GM12801 (cell line): ENCODE measurements around the gene HTR3A.

Experiments
- TF ChIP-seq, protein P1 (sequence below): IDR thresholded peaks from one replicate; pipeline ENCODE4 v1.5.1; 2011; ENCODE audit warnings: control low read depth; ENCODE audit not compliant: insufficient read length; ENCODE audit errors: extremely low read depth

HTR3A gene

DNA sequence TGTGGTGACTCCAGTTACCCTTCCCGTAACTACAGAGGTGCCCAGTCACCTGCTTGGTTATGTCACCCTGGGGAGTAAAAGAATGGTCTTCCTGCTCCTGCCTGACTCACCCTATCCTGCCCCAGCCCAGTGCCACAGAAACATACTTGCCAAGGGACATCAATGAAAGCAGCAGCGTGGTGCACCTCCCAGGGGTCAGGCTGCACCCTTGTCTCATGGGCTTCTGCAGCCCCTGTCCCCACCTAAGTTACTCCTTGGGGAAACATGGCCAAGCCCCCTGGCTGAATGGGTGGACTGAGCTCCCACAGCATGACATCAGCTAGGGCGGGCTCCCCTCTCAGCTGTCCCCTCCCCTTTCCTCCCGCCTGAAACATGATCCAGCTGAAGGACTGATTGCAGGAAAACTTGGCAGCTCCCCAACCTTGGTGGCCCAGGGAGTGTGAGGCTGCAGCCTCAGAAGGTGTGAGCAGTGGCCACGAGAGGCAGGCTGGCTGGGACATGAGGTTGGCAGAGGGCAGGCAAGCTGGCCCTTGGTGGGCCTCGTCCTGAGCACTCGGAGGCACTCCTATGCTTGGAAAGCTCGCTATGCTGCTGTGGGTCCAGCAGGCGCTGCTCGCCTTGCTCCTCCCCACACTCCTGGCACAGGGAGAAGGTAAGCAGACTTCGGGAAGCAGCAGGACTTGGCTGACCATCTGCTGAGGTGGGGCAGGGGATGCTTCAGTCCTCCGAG lies at the start of gene HTR3A:
TSS of gene HTR3A (plus strand) at position 368 of the 730 bp plus-strand sequence. CDS start at position 586, 218 bp downstream.
- TF ChIP-seq, protein P1, sequence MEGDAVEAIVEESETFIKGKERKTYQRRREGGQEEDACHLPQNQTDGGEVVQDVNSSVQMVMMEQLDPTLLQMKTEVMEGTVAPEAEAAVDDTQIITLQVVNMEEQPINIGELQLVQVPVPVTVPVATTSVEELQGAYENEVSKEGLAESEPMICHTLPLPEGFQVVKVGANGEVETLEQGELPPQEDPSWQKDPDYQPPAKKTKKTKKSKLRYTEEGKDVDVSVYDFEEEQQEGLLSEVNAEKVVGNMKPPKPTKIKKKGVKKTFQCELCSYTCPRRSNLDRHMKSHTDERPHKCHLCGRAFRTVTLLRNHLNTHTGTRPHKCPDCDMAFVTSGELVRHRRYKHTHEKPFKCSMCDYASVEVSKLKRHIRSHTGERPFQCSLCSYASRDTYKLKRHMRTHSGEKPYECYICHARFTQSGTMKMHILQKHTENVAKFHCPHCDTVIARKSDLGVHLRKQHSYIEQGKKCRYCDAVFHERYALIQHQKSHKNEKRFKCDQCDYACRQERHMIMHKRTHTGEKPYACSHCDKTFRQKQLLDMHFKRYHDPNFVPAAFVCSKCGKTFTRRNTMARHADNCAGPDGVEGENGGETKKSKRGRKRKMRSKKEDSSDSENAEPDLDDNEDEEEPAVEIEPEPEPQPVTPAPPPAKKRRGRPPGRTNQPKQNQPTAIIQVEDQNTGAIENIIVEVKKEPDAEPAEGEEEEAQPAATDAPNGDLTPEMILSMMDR: no peak

DNA sequence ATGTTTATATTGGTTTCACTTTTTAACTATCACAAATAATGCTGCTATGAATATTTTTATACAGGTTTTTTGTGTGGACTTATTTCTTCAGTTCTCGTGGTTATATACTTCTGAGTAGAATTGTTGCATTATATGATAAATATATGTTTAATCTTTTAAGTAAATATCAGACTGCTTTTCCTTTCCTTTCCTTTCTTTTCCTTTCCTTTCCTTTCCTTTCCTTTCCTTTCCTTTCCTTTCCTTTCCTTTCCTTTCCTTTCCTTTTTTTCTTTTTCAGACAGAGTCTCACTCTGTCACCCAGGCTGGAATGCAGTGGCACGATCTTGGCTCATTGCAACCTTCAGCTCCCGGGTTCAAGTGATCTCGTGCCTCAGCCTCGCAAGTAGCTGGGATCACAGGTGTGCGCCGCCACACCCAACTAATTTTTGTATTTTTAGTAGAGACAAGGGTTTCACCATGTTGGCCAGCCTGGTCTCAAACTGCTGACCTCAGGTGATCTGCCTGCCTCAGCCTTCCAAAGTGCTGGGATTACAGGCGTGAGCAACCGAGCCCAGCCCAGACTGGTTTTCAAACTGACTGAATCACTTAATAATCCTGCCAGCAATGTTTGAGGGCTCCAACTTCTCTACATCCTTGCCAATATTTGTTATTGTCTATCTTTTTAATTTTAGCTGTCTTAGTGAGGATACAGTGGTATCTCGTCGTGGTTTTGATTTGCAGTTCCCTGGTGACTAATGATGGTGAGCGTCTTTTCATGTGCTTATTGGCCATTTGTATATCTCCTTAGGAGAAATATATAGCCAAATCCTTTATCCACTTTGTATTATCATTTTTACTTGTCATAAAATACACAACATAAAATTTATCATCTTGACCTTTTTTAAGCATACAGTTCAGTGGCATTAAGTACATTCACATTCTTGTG lies 48.4 kb upstream of the HTR3A start:
- TF ChIP-seq, protein P1: no peak

DNA sequence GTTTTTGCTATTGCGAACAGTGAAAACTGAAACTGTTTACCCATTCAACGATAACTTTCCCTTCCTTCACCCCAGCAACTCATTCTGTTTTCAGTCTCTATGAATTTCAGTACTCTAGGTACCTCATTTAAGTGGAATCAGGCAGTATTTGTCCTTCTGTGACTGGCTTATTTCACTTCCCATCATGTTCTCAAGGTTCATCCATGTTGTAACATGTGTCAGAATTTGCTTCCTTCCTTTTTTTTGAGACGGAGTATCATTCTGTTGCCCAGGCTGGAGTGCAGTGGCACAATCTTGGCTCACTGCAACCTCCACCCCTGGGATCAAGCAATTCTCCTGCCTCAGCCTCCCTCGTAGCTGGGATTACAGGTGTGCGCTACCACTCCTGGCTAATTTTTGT lies 46.6 kb upstream of the HTR3A start:
- TF ChIP-seq, protein P1: no peak

DNA sequence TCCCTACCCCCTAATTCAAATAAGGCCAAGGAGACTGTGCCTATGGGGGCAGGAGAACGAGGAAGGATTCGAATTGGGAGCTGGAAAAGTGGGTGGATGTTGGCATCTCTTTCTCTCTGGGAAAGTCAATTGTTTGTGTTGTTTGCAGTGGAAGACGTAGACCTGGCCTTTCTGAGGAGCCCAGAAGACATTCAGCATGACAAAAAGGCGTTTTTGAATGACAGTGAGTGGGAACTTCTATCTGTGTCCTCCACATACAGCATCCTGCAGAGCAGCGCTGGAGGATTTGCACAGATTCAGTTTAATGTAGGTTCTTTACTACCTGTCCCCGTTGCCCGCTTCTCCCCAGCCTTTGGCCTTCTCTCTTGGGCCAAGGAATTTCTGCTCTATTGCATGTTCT lies 42.1 kb upstream of the HTR3A start:
- TF ChIP-seq, protein P1: no peak

DNA sequence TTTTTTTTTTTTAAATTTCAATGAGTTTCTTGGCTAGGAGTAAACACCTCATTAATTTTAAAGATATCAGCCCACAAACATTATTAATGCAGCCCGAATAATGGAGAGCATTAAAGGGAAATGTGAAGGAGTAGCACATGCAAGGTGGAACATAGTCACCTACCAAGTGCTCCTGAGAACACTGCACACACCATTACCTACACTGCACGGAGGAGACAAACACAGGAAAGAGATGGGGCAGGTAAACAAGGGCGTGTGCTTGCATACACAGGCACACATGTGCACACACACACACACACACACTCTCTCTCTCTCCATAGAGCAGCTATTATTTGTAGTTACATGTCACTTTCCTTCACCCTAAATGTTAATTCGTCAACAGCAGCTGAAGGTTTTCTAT lies 40.1 kb upstream of the HTR3A start:
- TF ChIP-seq, protein P1: no peak

DNA sequence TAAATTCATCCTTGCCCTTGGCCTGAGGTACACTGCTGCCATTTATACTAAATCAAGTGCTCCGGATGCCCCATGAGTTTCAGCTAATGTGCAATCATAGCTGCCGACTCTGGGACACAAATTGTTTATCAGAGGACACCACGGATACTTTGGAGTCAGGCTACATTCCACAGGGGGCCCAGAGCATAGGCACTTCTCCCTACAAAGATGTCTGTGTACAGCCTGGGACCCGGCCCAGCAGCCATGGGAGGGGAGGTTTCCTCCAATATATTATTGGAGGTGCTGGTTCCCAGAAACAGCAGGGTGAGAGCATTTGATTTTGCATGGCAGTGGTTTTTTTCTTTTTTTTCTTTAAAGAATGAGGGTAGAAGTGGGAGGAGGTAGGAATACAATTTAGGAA lies 39.0 kb upstream of the HTR3A start:
- TF ChIP-seq, protein P1: no peak

DNA sequence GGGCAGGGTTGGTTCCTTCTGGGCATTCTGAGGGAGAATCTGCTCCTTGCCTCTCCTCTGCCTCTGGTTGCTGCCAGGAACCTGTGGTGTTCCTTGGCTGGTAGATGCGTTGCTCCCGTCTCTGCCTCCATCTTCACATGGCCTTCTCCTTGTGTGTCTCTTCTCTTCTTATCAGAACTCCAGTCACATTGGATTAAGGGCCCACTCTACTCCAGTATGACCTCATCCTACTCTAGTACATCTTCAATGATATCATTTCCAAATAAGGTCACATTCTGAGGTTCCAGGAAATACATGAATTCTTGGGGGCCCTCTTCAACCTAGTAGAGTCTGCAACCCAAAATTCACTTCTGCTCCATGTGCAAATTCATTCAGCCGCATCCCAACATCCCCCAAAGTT lies 37.0 kb upstream of the HTR3A start:
- TF ChIP-seq, protein P1: no peak
